GM19035 (cell line): ENCODE measurements around the gene YTHDF1.
"Not testable (repeated sequence)": the region's sequence is repeated elsewhere in the genome, so short reads cannot be mapped to it uniquely, and the experiment has no call there.

Experiments used
- ATAC-seq: cut with Tn5 transposase; IDR thresholded peaks from one replicate; pipeline ENCODE4 v1.9.1; 2021; ENCODE audit not compliant: unreplicated experiment

YTHDF1 gene

GRCh38 chr20:63173552-63174191 is 42.3 kb downstream of the YTHDF1 start:
- no peak for ATAC-seq

- no peak for ATAC-seq
Observed at GRCh38 chr20:63172726-63173125, 43.2 kb downstream of the YTHDF1 start.

GRCh38 chr20:63171991-63172390 is 43.9 kb downstream of the YTHDF1 start:
- ATAC-seq = no peak

- no peak for ATAC-seq
Observed at GRCh38 chr20:63169681-63170080, 46.2 kb downstream of the YTHDF1 start.

GRCh38 chr20:63168861-63169260 is 47.1 kb downstream of the YTHDF1 start:
- ATAC-seq = no peak

- no peak for ATAC-seq
Observed at GRCh38 chr20:63167918-63168520, 47.9 kb downstream of the YTHDF1 start.

- ATAC-seq = no peak
Observed at GRCh38 chr20:63167026-63167917, 48.7 kb downstream of the YTHDF1 start.

GRCh38 chr20:63166193-63167020 is 49.5 kb downstream of the YTHDF1 start:
- ATAC-seq = no peak

GRCh38 chr20:63165356-63166192 is 50.4 kb downstream of the YTHDF1 start:
- ATAC-seq = no peak

GRCh38 chr20:63164484-63165355 is 51.2 kb downstream of the YTHDF1 start:
- ATAC-seq = no peak

GRCh38 chr20:63163596-63164483 is 52.1 kb downstream of the YTHDF1 start:
- ATAC-seq = no peak

- no peak for ATAC-seq
Observed at GRCh38 chr20:63163171-63163570, 52.8 kb downstream of the YTHDF1 start.

GRCh38 chr20:63162206-63162795 is 53.6 kb downstream of the YTHDF1 start:
- ATAC-seq = no peak

GRCh38 chr20:63161176-63161651 is 54.7 kb downstream of the YTHDF1 start:
- no peak for ATAC-seq

- ATAC-seq = no peak
Observed at GRCh38 chr20:63160641-63161175, 55.2 kb downstream of the YTHDF1 start.

GRCh38 chr20:63159826-63160640 is 55.9 kb downstream of the YTHDF1 start:
- ATAC-seq = no peak

GRCh38 chr20:63159251-63159650 is 56.7 kb downstream of the YTHDF1 start:
- ATAC-seq = not testable (repeated sequence)
